ENCODE measurements around the gene GRID1.

GRID1 gene

GRCh38 chr10:85604884-85605283 lies 761.7 kb downstream of the GRID1 start:
- H3K4me3 ChIP-seq (ENCODE audit: low read depth, low read length), result no peak overlapping the region
- TF ChIP-seq CTCF (IDR thresholded peaks at IDR 0.05; ENCODE audit: control insufficient read depth, extremely low read depth, insufficient read depth), result no peak
- no peak for DNase-seq (ENCODE audit: low read depth)

- no peak for DNase-seq (ENCODE audit: low read depth)
- no peak for TF ChIP-seq CTCF (IDR thresholded peaks at IDR 0.05; ENCODE audit: control insufficient read depth, extremely low read depth, insufficient read depth)
- no peak overlapping the region for H3K4me3 ChIP-seq (ENCODE audit: low read depth, low read length)
Measured at GRCh38 chr10:85604136-85604725, 762.4 kb downstream of the GRID1 start.

GRCh38 chr10:85603151-85603940 lies 763.2 kb downstream of the GRID1 start:
- no peak for DNase-seq (ENCODE audit: low read depth)
- no peak for TF ChIP-seq CTCF (IDR thresholded peaks at IDR 0.05; ENCODE audit: control insufficient read depth, extremely low read depth, insufficient read depth)
- no peak overlapping the region for H3K4me3 ChIP-seq (ENCODE audit: low read depth, low read length)

- DNase-seq (ENCODE audit: low read depth), result no peak
- H3K4me3 ChIP-seq (ENCODE audit: low read depth, low read length), result no peak overlapping the region
- no peak for TF ChIP-seq CTCF (IDR thresholded peaks at IDR 0.05; ENCODE audit: control insufficient read depth, extremely low read depth, insufficient read depth)
Measured at GRCh38 chr10:85602713-85603112, 763.9 kb downstream of the GRID1 start.

GRCh38 chr10:85602306-85602705 lies 764.3 kb downstream of the GRID1 start:
- no peak for TF ChIP-seq CTCF (IDR thresholded peaks at IDR 0.05; ENCODE audit: control insufficient read depth, extremely low read depth, insufficient read depth)
- no peak for DNase-seq (ENCODE audit: low read depth)

GRCh38 chr10:85601526-85601925 lies 765.1 kb downstream of the GRID1 start:
- no peak overlapping the region for H3K4me3 ChIP-seq (ENCODE audit: low read depth, low read length)
- TF ChIP-seq CTCF (IDR thresholded peaks at IDR 0.05; ENCODE audit: control insufficient read depth, extremely low read depth, insufficient read depth), result no peak

More at GRCh38 chr10:85602306-85602705, 764.3 kb downstream of the GRID1 start:
- no peak overlapping the region for H3K4me3 ChIP-seq (ENCODE audit: low read depth, low read length)

More at GRCh38 chr10:85601526-85601925, 765.1 kb downstream of the GRID1 start:
- DNase-seq (ENCODE audit: low read depth), result no peak
